DOHH2 (cell line): ENCODE measurements around the gene ANKRD16.

Experiments
- CTCF ChIP-seq: fragments of 200-600 bp; sonication (generic); IDR thresholded peaks from one replicate; pipeline ENCODE4 v1.5.1; 2014; ENCODE audit warnings: antibody characterized with exemption, mild to moderate bottlenecking, low read depth, low read length; ENCODE audit not compliant: poor library complexity, severe bottlenecking
- EZH2phosphoT487 ChIP-seq: fragments of 200-600 bp; sonication (generic); IDR thresholded peaks from 2 replicates; pipeline ENCODE4 v1.6.1; 2017; ENCODE audit warnings: borderline replicate concordance, mild to moderate bottlenecking, antibody characterized with exemption, low read length, moderate library complexity, mixed read lengths

GRCh38 chr10:5929442-5929841, 39.7 kb upstream of the ANKRD16 start:
- TF ChIP-seq CTCF (no peak), EZH2phosphoT487 (no peak)
